Stimulated activated CD8-positive, alpha-beta memory T cell treated with anti-CD3 and anti-CD28 coated beads, Interleukin-15, amount 100 ng/mL, for 48 hours (primary cell): Measurements from ENCODE around the gene NIBAN1.
"Not testable (repeated sequence)": the region's sequence is repeated elsewhere in the genome, so short reads cannot be mapped to it uniquely, and the experiment has no call there.

Experiments
- DNase-seq, 2 donors: peaks; one replicate each; pipeline ENCODE4 v3.0.0-alpha.2; 2020; ENCODE audit warnings: low read depth in 2 of 2

The NIBAN1 gene, protein sequence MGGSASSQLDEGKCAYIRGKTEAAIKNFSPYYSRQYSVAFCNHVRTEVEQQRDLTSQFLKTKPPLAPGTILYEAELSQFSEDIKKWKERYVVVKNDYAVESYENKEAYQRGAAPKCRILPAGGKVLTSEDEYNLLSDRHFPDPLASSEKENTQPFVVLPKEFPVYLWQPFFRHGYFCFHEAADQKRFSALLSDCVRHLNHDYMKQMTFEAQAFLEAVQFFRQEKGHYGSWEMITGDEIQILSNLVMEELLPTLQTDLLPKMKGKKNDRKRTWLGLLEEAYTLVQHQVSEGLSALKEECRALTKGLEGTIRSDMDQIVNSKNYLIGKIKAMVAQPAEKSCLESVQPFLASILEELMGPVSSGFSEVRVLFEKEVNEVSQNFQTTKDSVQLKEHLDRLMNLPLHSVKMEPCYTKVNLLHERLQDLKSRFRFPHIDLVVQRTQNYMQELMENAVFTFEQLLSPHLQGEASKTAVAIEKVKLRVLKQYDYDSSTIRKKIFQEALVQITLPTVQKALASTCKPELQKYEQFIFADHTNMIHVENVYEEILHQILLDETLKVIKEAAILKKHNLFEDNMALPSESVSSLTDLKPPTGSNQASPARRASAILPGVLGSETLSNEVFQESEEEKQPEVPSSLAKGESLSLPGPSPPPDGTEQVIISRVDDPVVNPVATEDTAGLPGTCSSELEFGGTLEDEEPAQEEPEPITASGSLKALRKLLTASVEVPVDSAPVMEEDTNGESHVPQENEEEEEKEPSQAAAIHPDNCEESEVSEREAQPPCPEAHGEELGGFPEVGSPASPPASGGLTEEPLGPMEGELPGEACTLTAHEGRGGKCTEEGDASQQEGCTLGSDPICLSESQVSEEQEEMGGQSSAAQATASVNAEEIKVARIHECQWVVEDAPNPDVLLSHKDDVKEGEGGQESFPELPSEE

DNA sequence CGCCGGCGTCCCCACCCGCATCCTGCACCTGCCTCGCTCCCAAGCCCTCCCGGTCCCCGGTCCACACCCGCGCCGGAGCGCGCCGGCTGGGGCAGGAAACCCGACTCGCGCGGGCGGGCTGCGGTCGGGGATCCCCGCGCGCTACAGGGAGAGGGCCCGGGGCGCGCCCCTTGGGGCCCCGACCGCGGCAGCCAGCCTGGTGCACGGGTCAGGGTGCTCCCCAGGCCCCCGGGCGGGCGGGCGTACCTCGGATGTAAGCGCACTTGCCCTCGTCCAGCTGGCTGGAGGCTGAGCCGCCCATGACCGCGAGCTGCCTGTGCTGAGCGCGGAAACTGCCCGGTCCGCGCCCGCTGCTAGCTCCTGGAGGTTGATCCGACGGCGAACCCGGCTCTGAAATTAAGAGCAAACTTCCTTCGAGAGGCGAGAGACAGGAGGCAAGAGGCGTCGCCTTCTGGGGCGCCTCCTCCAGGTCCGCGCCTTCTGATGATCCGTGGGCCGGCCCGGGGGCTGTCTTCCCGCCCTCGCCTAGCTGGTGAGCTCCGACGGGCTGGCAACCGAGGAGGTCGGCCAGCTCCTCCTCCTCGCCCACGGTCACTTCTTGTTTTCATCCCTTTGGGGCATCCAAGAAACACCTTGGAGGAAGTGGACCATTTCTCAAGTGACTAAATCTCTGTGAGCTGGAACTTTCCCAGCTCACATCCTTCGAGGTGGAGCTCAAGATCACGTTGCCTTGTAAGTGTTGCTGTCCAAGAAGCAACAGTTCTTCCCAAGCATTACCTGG, at the start of gene NIBAN1:
TSS of gene NIBAN1 (minus strand) at position 453 of the 781 bp plus-strand sequence. CDS start at position 301, 152 bp downstream.
- DNase-seq: peak; percentile 55 to 73

- DNase-seq: no peak
These were observed 43.7 kb upstream of the NIBAN1 start for GRCh38 chr1:185017966-185018365.

- DNase-seq: no peak
These were observed 43.0 kb upstream of the NIBAN1 start for GRCh38 chr1:185017338-185017737.

GRCh38 chr1:185016880-185017279, 42.6 kb upstream of the NIBAN1 start:
- no peak for DNase-seq

GRCh38 chr1:185015631-185016030, 41.3 kb upstream of the NIBAN1 start:
- DNase-seq: no peak

- no peak for DNase-seq
These were observed 40.6 kb upstream of the NIBAN1 start for GRCh38 chr1:185014941-185015340.

GRCh38 chr1:185010361-185010760, 36.1 kb upstream of the NIBAN1 start:
- DNase-seq: no peak

GRCh38 chr1:185008838-185009237, 34.5 kb upstream of the NIBAN1 start:
- DNase-seq: no peak

- DNase-seq: not testable (repeated sequence)
These were observed 27.1 kb upstream of the NIBAN1 start for GRCh38 chr1:185001312-185001880.

- not testable (repeated sequence) for DNase-seq
These were observed 25.7 kb upstream of the NIBAN1 start for GRCh38 chr1:184999974-185000373.

GRCh38 chr1:184994301-184994700, 20.0 kb upstream of the NIBAN1 start:
- DNase-seq: no peak

GRCh38 chr1:184992271-184992670, 18.0 kb upstream of the NIBAN1 start:
- DNase-seq: no peak

GRCh38 chr1:184990204-184990603, 15.9 kb upstream of the NIBAN1 start:
- no peak for DNase-seq

- no peak for DNase-seq
These were observed 14.2 kb upstream of the NIBAN1 start for GRCh38 chr1:184988506-184988905.

DNA sequence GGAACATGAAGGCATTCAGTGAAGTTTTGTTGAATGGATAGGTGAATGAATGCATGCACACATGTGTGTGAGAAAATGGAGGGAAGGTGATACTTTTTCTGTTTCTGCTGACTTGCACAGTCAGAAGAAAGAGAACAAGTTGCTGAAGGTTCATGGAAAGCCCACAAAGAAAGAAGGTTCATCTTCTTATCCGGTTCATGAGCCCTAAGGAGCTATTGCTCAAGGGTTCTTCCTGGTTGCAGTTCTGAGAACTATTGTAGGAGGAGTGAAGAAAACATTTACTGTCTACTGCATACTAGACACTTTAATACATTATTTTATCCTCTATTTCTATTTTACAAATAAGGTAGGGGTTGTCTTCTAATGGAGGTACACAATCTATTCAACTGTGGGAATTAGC, 13.4 kb upstream of the NIBAN1 start:
- DNase-seq: no peak

DNA sequence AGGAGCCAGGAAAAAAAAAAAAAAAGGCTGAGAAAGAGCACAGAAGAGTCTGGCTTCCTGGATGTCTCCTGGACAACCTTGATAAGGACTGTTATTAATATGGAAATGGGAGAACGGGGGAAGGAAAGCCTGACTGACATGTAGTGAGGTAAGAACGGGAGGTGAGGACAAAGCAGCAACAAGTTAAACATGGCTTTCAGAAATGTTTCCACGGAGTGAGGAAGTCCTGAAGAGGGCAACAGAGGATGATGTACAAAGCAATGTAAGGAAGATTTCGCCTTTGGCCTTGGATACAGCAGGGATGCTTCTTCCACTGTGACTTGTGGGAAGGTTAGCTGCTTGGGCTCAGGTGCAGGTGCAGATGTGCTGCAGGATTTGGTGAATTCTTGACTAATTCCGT, 11.9 kb upstream of the NIBAN1 start:
- DNase-seq: no peak

DNA sequence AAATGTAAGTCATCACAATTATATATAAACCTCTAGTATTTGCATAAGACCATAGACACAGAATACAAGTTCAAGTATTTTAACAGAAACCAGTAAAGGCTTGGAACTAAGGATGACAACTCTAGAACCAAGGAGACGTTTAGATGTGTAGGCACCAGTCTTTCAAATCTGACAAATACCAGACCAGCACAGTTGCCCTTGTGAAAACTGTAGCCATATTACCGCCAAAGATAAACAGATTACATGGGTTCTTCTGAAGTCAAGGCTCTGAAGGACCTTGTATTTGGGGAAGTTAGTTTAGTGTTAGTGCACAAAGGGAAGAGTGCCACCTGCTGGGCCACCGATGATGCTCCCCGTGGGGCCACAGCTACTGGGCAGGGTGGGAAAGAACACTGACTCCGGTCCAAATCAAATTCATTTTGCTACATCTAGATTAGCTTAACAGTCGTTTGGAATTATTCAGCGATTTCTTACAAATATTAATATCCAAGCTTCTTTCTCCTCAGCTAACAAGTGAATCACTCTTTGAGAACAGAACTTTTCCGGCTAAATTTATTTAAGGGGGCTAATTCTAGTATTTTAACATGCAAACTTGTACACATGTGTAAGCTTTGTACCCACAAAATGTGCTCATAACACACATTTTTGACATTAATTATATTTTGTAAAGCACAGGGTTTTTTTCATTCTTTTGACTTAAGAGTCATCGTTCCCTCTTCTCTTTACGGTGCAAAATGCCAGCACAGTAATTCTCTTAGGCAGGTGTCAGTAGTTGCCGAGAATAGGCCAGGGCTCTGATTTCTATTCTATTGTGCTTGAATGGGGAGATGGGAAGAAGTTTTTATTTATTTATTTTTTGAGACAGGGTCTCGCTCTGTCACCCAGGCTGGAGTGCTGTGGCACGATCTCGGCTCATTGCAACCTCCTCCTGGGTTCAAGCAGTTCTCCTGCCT, 8.0 kb upstream of the NIBAN1 start:
- peak; percentile 61 for DNase-seq

- DNase-seq: no peak
These were observed 6.4 kb upstream of the NIBAN1 start for GRCh38 chr1:184980726-184981125.

DNA sequence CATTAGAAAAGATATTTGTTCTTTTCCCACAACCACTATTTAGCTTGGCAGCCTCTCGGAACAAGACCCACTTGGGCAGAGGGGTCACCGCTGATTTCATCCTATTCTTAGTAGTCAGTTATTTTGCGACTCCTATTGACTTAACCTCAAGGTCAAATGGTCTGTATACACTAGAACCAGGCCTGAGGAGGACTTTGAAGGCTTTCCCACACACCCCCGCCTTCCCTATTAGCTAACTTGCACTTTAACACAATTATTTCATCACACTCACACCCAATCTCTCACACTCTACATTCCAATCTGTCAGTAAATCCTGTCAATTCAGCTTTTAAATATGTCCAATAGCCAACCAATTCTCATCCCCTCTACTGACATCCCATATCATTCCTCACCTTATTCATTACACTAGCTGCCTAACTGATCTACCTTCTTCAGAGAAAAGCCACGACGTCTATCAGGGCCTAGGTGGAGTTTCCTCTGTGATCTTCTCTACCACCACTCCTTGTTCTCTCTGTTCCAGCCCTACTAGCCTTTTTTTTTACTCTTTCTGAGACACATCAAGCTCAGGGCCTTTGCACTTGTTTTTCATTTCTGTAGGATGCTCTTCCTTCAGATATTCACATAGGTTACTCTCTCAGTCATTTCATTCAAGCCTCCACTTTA, 1.0 kb upstream of the NIBAN1 start:
- no peak for DNase-seq

DNA sequence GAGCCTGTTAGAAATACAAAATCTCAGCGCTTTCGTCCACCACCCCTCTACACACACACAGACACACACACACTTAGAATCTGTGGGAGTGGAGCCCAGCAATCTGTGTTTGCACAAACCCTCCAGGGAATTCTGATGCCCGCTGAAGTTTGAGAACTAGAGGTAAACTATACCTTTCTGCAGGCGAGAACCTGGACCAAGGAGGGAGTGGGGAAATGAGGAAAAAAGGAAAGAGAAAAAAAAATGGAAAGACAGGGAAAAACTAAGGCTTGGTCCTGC, 468 bp upstream of the NIBAN1 start:
- DNase-seq: no peak
